HFF-Myc (cell line): ENCODE data around the gene LACTBL1.
"Not testable (repeated sequence)": the region's sequence is repeated elsewhere in the genome, so short reads cannot be mapped to it uniquely, and the experiment has no call there.

Experiments used
- DNase-seq: peaks from one replicate; pipeline ENCODE4 v3.0.0-alpha.2; 2011; ENCODE audit warnings: low read depth; ENCODE audit errors: extremely low read depth
- H3K4me3 ChIP-seq: replicated peaks from 2 replicates; pipeline ENCODE4 v1.5.1; 2011; ENCODE audit warnings: low read depth, mild to moderate bottlenecking, control low read depth, low read length
- CTCF ChIP-seq: IDR thresholded peaks from 2 replicates; pipeline ENCODE4 v1.5.1; 2012; ENCODE audit warnings: mild to moderate bottlenecking, low read depth, low read length, control low read depth; ENCODE audit errors: missing control alignments

Gene LACTBL1

DNA sequence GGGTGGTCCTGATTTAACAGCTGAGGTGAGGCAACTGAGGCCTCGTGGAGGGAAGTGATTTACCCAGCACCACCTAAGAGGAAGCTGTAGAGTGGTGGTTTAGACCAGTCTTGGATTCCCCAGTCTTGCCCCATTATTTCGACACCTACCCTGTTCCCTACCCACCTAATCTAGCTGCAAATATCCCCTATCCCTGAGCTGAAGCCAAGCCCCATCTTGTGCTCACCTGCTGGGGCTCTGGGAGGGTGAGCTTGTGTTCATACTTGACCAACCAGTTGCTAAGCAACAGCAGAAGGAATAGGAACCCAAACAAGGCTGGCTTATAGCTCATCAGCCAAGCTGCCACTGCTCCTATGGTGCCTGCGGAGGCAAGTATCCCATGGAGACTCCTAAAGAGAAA, 41.0 kb upstream of the LACTBL1 start:
- no peak for DNase-seq
- H3K4me3 ChIP-seq, result no peak overlapping the region
- TF ChIP-seq CTCF, result no peak

DNA sequence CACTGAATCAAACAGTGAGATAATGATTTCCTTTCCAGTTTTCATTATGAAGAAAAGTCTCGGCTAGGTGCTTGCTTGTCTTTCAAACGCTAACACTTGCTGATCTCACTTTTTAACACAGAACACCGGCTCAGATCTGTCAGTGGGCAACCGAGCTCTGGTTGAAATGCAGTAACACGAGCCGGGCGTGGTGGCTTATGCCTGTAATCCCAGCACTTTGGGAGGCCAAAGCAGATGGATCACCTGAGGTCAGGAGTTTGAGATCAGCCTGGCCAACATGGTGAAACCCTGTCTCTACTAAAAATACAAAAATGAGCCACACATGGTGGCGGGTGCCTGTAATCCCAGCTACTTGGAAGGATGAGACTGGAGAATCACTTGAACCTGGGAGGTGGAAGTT, 37.4 kb upstream of the LACTBL1 start:
- not testable (repeated sequence) for DNase-seq, H3K4me3 ChIP-seq

- TF ChIP-seq CTCF, result no peak
- H3K4me3 ChIP-seq, result no peak overlapping the region
- DNase-seq, result no peak
Observed at GRCh38 chr1:23008901-23009300, 36.2 kb upstream of the LACTBL1 start.

- DNase-seq, result no peak
Observed at GRCh38 chr1:23007106-23007505, 34.4 kb upstream of the LACTBL1 start.

GRCh38 chr1:23004769-23005168, 32.1 kb upstream of the LACTBL1 start:
- H3K4me3 ChIP-seq, DNase-seq: not testable (repeated sequence)

More at GRCh38 chr1:23007106-23007505, 34.4 kb upstream of the LACTBL1 start:
- TF ChIP-seq CTCF, result no peak
- no peak overlapping the region for H3K4me3 ChIP-seq

DNA sequence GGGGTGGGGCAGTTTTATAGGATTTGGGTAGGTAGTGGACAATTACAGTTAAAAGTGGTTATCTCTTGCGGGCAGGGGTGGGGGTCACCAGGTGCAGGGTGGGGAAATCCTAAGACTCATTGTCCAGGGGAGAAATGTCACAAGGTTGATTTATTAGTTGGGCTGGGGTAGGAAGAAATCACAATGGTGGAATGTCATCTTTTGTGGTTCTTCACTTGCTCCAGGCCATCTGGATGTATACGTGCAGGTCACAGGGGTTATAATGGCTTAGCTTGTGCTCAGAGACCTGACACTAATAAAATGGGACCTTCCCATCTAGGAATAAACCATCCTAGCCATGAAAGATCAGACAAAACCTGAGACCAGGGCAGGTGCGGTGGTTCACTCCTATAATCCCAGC, 31.4 kb upstream of the LACTBL1 start:
- no peak overlapping the region for H3K4me3 ChIP-seq
- DNase-seq, result no peak
- no peak for TF ChIP-seq CTCF

DNA sequence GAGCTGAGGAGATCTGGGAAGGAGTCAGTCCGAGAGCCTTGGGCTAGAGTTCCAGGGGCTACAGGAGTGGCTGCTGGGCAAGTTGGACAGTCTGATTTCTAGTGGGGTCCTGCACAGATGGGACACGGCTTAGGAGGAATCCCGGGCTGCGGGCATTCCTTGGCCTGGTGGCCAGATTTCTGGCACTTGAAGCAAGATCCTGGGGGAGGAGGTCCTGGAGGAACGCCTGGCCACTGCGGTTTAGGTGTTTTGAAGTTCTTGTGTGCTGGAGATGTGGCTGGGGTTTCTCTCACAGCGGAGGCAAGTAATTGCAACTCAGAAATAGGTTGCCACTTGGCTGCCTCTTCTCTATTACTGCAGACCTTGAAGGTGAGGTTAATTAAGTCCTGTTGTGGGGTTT, 29.6 kb upstream of the LACTBL1 start:
- DNase-seq, H3K4me3 ChIP-seq: not testable (repeated sequence)

DNA sequence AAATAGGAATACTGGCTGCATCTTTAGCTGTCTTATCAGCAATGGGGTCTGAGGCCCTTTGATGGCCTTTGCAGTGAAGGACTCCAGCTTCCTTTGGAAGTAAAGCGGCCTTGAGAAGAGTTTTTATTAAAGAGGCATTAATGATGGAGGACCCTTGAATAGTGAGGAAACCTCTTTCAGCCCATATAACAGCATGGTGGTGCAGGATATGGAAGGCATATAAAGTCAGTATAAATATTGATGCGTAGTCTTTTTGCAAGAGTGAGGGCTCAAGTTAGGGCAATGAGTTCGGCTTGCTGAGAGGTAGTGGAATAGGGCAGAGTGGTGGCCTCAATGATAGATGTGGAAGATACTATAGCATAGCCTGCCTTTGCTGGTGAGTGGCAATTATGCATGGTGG, 27.5 kb upstream of the LACTBL1 start:
- H3K4me3 ChIP-seq, DNase-seq: not testable (repeated sequence)

GRCh38 chr1:22997528-22997927, 24.9 kb upstream of the LACTBL1 start:
- not testable (repeated sequence) for H3K4me3 ChIP-seq, DNase-seq

DNA sequence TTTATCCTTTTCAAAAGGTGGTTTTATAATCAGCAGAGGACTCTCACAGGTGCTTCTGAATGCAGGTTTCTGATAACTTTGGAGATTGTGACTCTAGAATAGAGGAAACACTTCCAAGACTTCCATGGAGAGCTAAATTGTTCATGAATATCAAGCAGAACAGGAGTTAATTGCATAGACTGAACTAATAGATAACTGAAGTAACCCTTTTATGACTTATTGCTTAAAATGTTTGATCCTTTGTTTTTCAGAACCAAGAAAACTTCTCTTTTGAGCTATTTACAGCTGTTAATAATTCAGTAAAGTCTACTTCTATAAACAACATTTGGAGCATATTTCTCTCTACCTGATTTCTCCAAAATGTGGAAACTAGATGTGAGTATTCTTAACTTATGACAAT, 23.1 kb upstream of the LACTBL1 start:
- DNase-seq, result no peak
- H3K4me3 ChIP-seq, result no peak overlapping the region
- no peak for TF ChIP-seq CTCF

GRCh38 chr1:22993220-22993795, 20.6 kb upstream of the LACTBL1 start:
- DNase-seq, H3K4me3 ChIP-seq: not testable (repeated sequence)

DNA sequence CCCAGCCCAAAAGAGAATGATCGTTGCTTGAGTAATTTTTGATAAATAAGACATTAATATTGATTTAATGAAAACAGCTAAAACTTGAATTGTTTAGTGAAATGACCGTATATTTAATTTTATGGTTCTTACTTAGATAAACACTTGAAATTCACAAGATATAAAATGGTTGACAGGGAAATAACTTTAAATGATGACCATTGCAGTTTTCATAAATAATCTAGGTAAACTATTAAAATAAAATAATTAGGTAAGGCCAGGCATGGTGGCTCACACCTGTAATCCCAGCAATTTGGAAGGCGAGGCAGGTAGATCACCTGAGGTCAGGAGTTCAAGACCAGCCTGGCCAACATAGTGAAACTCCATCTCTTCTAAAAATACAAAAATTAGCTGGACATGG, 19.7 kb upstream of the LACTBL1 start:
- not testable (repeated sequence) for DNase-seq, H3K4me3 ChIP-seq
